ENCODE data around the gene MYCBP2. TPM values are rescaled to one million over a fixed set of nuclear protein-coding genes. Genes with fewer than 3 reads are reported as not detected.

Gene MYCBP2
- polyA plus RNA-seq, 1 of the 3 experiments (the other 2 are of a cell fraction), result 18.5 TPM

DNA sequence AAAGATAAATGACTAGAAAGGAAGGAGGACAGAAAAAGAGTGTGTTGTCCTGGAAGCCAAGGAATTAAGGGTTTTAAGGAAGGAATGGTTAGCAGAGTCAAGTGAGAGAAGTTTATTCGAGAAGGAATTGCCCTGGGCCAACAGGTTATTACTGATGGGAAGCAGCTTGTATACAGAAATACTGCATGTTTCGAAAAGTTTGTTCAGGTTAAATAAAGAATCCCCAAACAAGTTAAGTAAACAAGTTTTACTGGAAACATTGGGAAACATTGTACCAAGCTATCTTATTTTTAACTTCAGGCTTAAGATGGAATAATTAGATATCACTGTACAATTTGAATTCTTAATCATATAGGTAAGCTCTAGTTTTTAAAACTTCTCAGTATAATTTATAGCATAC, 271.7 kb downstream of the MYCBP2 start:
- Histone ChIP-seq H3K27ac (ENCODE audit: low read depth in 2 of 2, low read length in 1 of 2) (no peak overlapping the region), H3K9me2 (no peaks in the 10 kb centered on the region), H3K9ac (no peak overlapping the region), H3K4me1 (ENCODE audit: control insufficient read depth in 1 of 2, insufficient read depth in 2 of 2, low read depth in 1 of 2, low read length in 1 of 2) (no peaks in the 10 kb centered on the region; a peak in 2 of 4 replicates), H3K36me3 (replicated peaks in 1 of 2; ENCODE audit: control insufficient read depth in 1 of 2, insufficient read depth in 2 of 2, low read length in 1 of 2) (peaks cover 53 to 63% of the 10 kb centered on the region in 2 experiments), H2AFZ (ENCODE audit: low read depth) (no peak overlapping the region), H3K4me3 (ENCODE audit: low read depth in 2 of 2, low read length in 1 of 2) (no peak overlapping the region), H3F3A (replicated peaks; ENCODE audit: insufficient read depth) (no peaks in the 10 kb centered on the region), H3K79me2 (ENCODE audit: insufficient read depth) (no peaks in the 10 kb centered on the region), H3K4me2 (no peak overlapping the region), H3K27me3 (ENCODE audit: insufficient read depth) (no peaks in the 10 kb centered on the region), H3K9me3 (no peaks in the 10 kb centered on the region), H4K20me1 (ENCODE audit: insufficient read depth) (no peaks in the 10 kb centered on the region)
- POLR2A ChIA-PET, result interaction anchor here (0.6 kb wide), 1 partner anchor 54 kb away, joined by 3 read pairs; no protein-coding TSS in a partner anchor
- no peak for TF ChIP-seq CHD2 (IDR thresholded peaks at IDR 0.05; ENCODE audit: low read length, partially characterized antibody)
- no peak for TF ChIP-seq FOXJ3 (CRISPR knock-in tag; IDR thresholded peaks at IDR 0.05)
- TF ChIP-seq RCOR1 (IDR thresholded peaks at IDR 0.05; ENCODE audit: low read length), result no peak
- no peak for TF ChIP-seq POLR2AphosphoS5 (IDR thresholded peaks at IDR 0.05; ENCODE audit: low read depth, low read length)
- no peak for TF ChIP-seq RFX5 (IDR thresholded peaks at IDR 0.05; ENCODE audit: low read length)
- no peak for TF ChIP-seq MXI1 (IDR thresholded peaks at IDR 0.05; ENCODE audit: low read depth, low read length)
- no peak for TF ChIP-seq SIN3A (IDR thresholded peaks at IDR 0.05; ENCODE audit: borderline replicate concordance, low read depth, low read length)
- TF ChIP-seq ELF1 (IDR thresholded peaks at IDR 0.05), result no peak
- TF ChIP-seq GATA2 (CRISPR knock-in tag; IDR thresholded peaks at IDR 0.05), result no peak
- no peak for TF ChIP-seq RAD21 (IDR thresholded peaks at IDR 0.05; ENCODE audit: low read length)
- TF ChIP-seq, protein P1, sequence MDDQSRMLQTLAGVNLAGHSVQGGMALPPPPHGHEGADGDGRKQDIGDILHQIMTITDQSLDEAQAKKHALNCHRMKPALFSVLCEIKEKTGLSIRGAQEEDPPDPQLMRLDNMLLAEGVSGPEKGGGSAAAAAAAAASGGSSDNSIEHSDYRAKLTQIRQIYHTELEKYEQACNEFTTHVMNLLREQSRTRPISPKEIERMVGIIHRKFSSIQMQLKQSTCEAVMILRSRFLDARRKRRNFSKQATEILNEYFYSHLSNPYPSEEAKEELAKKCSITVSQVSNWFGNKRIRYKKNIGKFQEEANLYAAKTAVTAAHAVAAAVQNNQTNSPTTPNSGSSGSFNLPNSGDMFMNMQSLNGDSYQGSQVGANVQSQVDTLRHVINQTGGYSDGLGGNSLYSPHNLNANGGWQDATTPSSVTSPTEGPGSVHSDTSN (IDR thresholded peaks at IDR 0.05), result no peak
- no peak for TF ChIP-seq TAF1 (IDR thresholded peaks at IDR 0.05; ENCODE audit: borderline replicate concordance, low read depth, low read length)
- TF ChIP-seq TCF12 (IDR thresholded peaks at IDR 0.05), result no peak
- no peak for TF ChIP-seq MEF2A (IDR thresholded peaks at IDR 0.05; ENCODE audit: borderline replicate concordance, low read depth)
- no peak for TF ChIP-seq EZH2phosphoT487 (IDR thresholded peaks at IDR 0.05; ENCODE audit: borderline replicate concordance, low read depth)
- TF ChIP-seq, protein P2, sequence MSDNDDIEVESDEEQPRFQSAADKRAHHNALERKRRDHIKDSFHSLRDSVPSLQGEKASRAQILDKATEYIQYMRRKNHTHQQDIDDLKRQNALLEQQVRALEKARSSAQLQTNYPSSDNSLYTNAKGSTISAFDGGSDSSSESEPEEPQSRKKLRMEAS (IDR thresholded peaks at IDR 0.05; ENCODE audit: low read depth), result no peak
- no peak for TF ChIP-seq NFIC (IDR thresholded peaks at IDR 0.05; ENCODE audit: borderline replicate concordance)
- TF ChIP-seq ZBTB33 (IDR thresholded peaks at IDR 0.05; ENCODE audit: borderline replicate concordance, low read depth), result no peak
- no peak for TF ChIP-seq NRF1 (IDR thresholded peaks at IDR 0.05; ENCODE audit: low read depth, low read length)
- no peak for TF ChIP-seq RXRA (IDR thresholded peaks at IDR 0.05; ENCODE audit: borderline replicate concordance, low read depth)
- WGBS (ENCODE audit: low lambda C conversion rate), result 92% methylated on average over 2 of the region's 2 CpGs
- no peak for DNase-seq
- CTCF ChIA-PET, result interaction anchor here (1.0 to 1.6 kb wide), 3 partner anchors 9 to 28 kb away, joined by 3 read pairs; no protein-coding TSS in a partner anchor
